ENCODE data around the gene PCDH9. TPM values are rescaled to one million over a fixed set of nuclear protein-coding genes. Genes with fewer than 3 reads are reported as not detected.

Gene PCDH9
- total RNA-seq, 4 donors from 2014 or later: 0.37 to 2.4 (median 1.5) TPM

GRCh38 chr13:66581675-66582074, 648.5 kb downstream of the PCDH9 start:
- H3K9me3 ChIP-seq: no peaks in the 10 kb centered on the region
- no peak overlapping the region for H3K27ac ChIP-seq
- TF ChIP-seq CTCF (IDR thresholded peaks at IDR 0.05): no peak
- TF ChIP-seq EP300 (IDR thresholded peaks at IDR 0.05; ENCODE audit: low read depth): no peak
- no peak for TF ChIP-seq POLR2AphosphoS5 (IDR thresholded peaks at IDR 0.05)
- no peak for TF ChIP-seq POLR2A (IDR thresholded peaks at IDR 0.05)
- H3K36me3 ChIP-seq: no peaks in the 10 kb centered on the region
- no peak overlapping the region for H3K4me3 ChIP-seq
- WGBS, 2 donors (ENCODE audit: low coverage in 1 of 2): 70 to 88% methylated on average over 2 of the region's 2 CpGs
- intact Hi-C loops (cut with DNase I; ENCODE audit: low total_unique reads) (no loop called here), in situ Hi-C loops (cut with MboI; ENCODE audit: low pct_ligation_motif_present in 1 of 4, low pct_unique_long_range_greater_than_20kb in 1 of 4, low sequenced_read_pairs in 3 of 4) (no loop called here)
- no peaks in the 10 kb centered on the region for H3K27me3 ChIP-seq
- no peak for DNase-seq
- H3K4me1 ChIP-seq: no peaks in the 10 kb centered on the region

- Histone ChIP-seq H3K27me3 (no peaks in the 10 kb centered on the region), H3K4me1 (no peaks in the 10 kb centered on the region), H3K36me3 (no peaks in the 10 kb centered on the region), H3K4me3 (no peak overlapping the region), H3K27ac (no peak overlapping the region), H3K9me3 (no peaks in the 10 kb centered on the region)
- intact Hi-C loops (cut with DNase I; ENCODE audit: low total_unique reads) (no loop called here), in situ Hi-C loops (cut with MboI; ENCODE audit: low pct_ligation_motif_present in 1 of 4, low pct_unique_long_range_greater_than_20kb in 1 of 4, low sequenced_read_pairs in 3 of 4) (no loop called here)
- 71 to 75% methylated on average over 2 of the region's 2 CpGs for WGBS, 2 donors (ENCODE audit: low coverage in 1 of 2)
- no peak for DNase-seq
- TF ChIP-seq POLR2AphosphoS5 (IDR thresholded peaks at IDR 0.05) (no peak), CTCF (IDR thresholded peaks at IDR 0.05) (no peak)
Observed at GRCh38 chr13:66578305-66578704, 651.8 kb downstream of the PCDH9 start.

- no peak for DNase-seq
- 84 to 89% methylated on average over 2 of the region's 2 CpGs for WGBS, 2 donors (ENCODE audit: low coverage in 1 of 2)
- intact Hi-C loops (cut with DNase I; ENCODE audit: low total_unique reads): no loop called here
- in situ Hi-C loops (cut with MboI; ENCODE audit: low pct_ligation_motif_present in 1 of 4, low pct_unique_long_range_greater_than_20kb in 1 of 4, low sequenced_read_pairs in 3 of 4): no loop called here
- Histone ChIP-seq H3K36me3 (no peaks in the 10 kb centered on the region), H3K9me3 (no peaks in the 10 kb centered on the region), H3K27ac (no peak overlapping the region), H3K4me3 (no peak overlapping the region), H3K4me1 (no peaks in the 10 kb centered on the region), H3K27me3 (no peaks in the 10 kb centered on the region)
- TF ChIP-seq EP300 (IDR thresholded peaks at IDR 0.05; ENCODE audit: low read depth) (no peak), POLR2AphosphoS5 (IDR thresholded peaks at IDR 0.05) (no peak), POLR2A (IDR thresholded peaks at IDR 0.05) (no peak), CTCF (IDR thresholded peaks at IDR 0.05) (no peak)
Observed at GRCh38 chr13:66577358-66577757, 652.8 kb downstream of the PCDH9 start.

GRCh38 chr13:66576381-66576780, 653.8 kb downstream of the PCDH9 start:
- 68 to 77% methylated on average over 1 of the region's 1 CpG for WGBS, 2 donors (ENCODE audit: low coverage in 1 of 2)
- Histone ChIP-seq H3K27me3 (no peaks in the 10 kb centered on the region), H3K36me3 (no peaks in the 10 kb centered on the region), H3K4me1 (no peaks in the 10 kb centered on the region), H3K27ac (no peak overlapping the region), H3K9me3 (no peaks in the 10 kb centered on the region), H3K4me3 (no peak overlapping the region)
- no peak for DNase-seq
- TF ChIP-seq EP300 (IDR thresholded peaks at IDR 0.05; ENCODE audit: low read depth) (no peak), POLR2A (IDR thresholded peaks at IDR 0.05) (no peak), POLR2AphosphoS5 (IDR thresholded peaks at IDR 0.05) (no peak), CTCF (IDR thresholded peaks at IDR 0.05) (no peak)
- intact Hi-C loops (cut with DNase I; ENCODE audit: low total_unique reads): no loop called here
- in situ Hi-C loops (cut with MboI; ENCODE audit: low pct_ligation_motif_present in 1 of 4, low pct_unique_long_range_greater_than_20kb in 1 of 4, low sequenced_read_pairs in 3 of 4): no loop called here
